ENCODE data around the gene ITGAV. TPM values are rescaled to one million over a fixed set of nuclear protein-coding genes. Genes with fewer than 3 reads are reported as not detected.

The ITGAV gene
- total RNA-seq, 1 donor from 2014 or later = 69.1 TPM

DNA sequence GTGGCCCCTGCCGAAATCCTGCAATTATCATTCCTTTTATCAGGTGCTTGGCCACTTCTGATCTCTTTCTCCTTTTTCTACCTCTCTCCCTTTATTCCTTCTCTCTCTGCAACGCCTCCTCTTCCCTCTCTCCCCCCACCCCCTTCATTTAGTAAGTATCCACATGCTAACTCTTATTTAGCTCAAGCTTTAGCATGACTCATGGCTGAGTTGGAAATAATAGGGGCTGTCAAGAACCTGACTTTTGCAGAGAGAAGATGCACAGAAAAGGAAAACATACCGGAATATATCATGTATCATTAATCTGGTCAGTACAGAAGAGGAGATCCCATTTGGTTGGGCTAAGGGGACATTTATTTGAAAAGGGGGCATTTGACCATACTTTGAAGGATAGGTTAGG is 137.1 kb downstream of the ITGAV start:
- TF ChIP-seq CTCF (IDR thresholded peaks at IDR 0.05; ENCODE audit: unreplicated experiment) = no peak
- H3K36me3 Mint-ChIP-seq (ENCODE audit: insufficient read depth) = peaks cover 3% of the 10 kb centered on the region
- H3K4me1 Mint-ChIP-seq (ENCODE audit: low read depth) = no peaks in the 10 kb centered on the region
- no peak for DNase-seq (ENCODE audit: low spot score, unreplicated experiment)
- H3K9me3 Mint-ChIP-seq (ENCODE audit: low read depth) = peaks cover 4% of the 10 kb centered on the region
- no peak overlapping the region for H3K27ac Mint-ChIP-seq
- H3K4me3 Mint-ChIP-seq (ENCODE audit: low read depth) = no peak overlapping the region
- no peaks in the 10 kb centered on the region for H3K27me3 Mint-ChIP-seq

DNA sequence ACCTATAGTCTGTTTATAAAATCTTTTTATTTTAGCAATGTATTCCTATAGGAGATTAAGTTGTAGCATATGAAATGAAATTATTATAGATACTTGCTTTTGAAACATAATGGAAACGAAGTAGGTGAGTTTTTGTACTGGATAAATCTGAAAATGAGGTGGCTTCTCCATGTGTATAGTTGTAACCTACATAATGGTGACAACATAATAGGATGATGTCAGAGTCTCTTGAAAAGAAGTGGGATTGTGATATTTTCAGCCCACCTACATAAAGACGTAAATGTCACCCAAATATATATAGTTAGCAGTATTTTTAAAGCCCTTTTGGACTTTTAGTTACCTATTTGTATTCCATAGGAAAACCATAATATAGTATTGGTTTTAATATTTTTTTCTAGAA is 138.8 kb downstream of the ITGAV start:
- no peak overlapping the region for H3K27ac Mint-ChIP-seq

More for the DNA sequence above, 138.8 kb downstream of the ITGAV start:
- no peak for DNase-seq (ENCODE audit: low spot score, unreplicated experiment)
- H3K36me3 Mint-ChIP-seq (ENCODE audit: insufficient read depth) = peaks cover 3% of the 10 kb centered on the region
- peaks cover 6% of the 10 kb centered on the region for H3K9me3 Mint-ChIP-seq (ENCODE audit: low read depth)
- no peak overlapping the region for H3K4me3 Mint-ChIP-seq (ENCODE audit: low read depth)
- no peaks in the 10 kb centered on the region for H3K27me3 Mint-ChIP-seq
- no peak for TF ChIP-seq CTCF (IDR thresholded peaks at IDR 0.05; ENCODE audit: unreplicated experiment)
- H3K4me1 Mint-ChIP-seq (ENCODE audit: low read depth) = no peaks in the 10 kb centered on the region

Other genes starting within 250 kb of the ITGAV start
- gene ZC3H15, start 103.8 kb upstream of the ITGAV start, total RNA-seq = 55.4 and 70.1 TPM in 2 replicates
- gene FAM171B, start 104.0 kb downstream of the ITGAV start, total RNA-seq = 5.1 and 7.9 TPM in 2 replicates

Measured in progenitor cell of endocrine pancreas (in vitro differentiated cells).